GM12874 (cell line): Measurements from ENCODE around the gene ZNF385B.

Experiments used
- CTCF ChIP-seq: IDR thresholded peaks from 2 replicates; pipeline ENCODE4 v1.5.1; 2011; ENCODE audit warnings: low read depth, mild to moderate bottlenecking, control low read depth, low read length, moderate library complexity; ENCODE audit not compliant: insufficient read depth

The ZNF385B gene

GRCh38 chr2:179435000-179435399 lies 426.4 kb downstream of the ZNF385B start:
- TF ChIP-seq CTCF: no peak

GRCh38 chr2:179434357-179434756 lies 427.1 kb downstream of the ZNF385B start:
- TF ChIP-seq CTCF: no peak

GRCh38 chr2:179432751-179433150 lies 428.7 kb downstream of the ZNF385B start:
- no peak for TF ChIP-seq CTCF

- no peak for TF ChIP-seq CTCF
These were observed 431.8 kb downstream of the ZNF385B start for GRCh38 chr2:179429597-179429996.

- no peak for TF ChIP-seq CTCF
These were observed 432.3 kb downstream of the ZNF385B start for GRCh38 chr2:179429060-179429471.

GRCh38 chr2:179428649-179429048 lies 432.8 kb downstream of the ZNF385B start:
- no peak for TF ChIP-seq CTCF

- TF ChIP-seq CTCF: no peak
These were observed 434.3 kb downstream of the ZNF385B start for GRCh38 chr2:179427065-179427464.

GRCh38 chr2:179424571-179424970 lies 436.8 kb downstream of the ZNF385B start:
- TF ChIP-seq CTCF: no peak
